Right lung (tissue), 5 donors: ENCODE data around the gene BCL2L11. TPM values are rescaled to one million over a fixed set of nuclear protein-coding genes. Genes with fewer than 3 reads are reported as not detected.

ENCODE experiments used
- DNase-seq, 2 donors: peaks; one replicate each; pipeline ENCODE4 v3.0.0-alpha.2; 2013
- polyA plus RNA-seq, 5 donors: library from polyadenylated mRNA; unstranded; fragments of 120-200 nt; gene quantifications; one replicate each; pipeline versions ENCODE4 v1.2.1 to v1.2.3, GENCODE V29; 2013; ENCODE audit warnings: inconsistent platforms in 1 of 5, low replicate concordance in 1 of 5; ENCODE audit not compliant: insufficient read length in 5 of 5, insufficient read depth in 1 of 5

BCL2L11 gene
- polyA plus RNA-seq, 5 donors: 26.6 to 30.3 (median 28.3) TPM

GRCh38 chr2:111189106-111189505, 68.4 kb downstream of the BCL2L11 start:
- DNase-seq: no peak

- DNase-seq: no peak
Measured at GRCh38 chr2:111190816-111191540, 70.3 kb downstream of the BCL2L11 start.

- DNase-seq: no peak
Measured at GRCh38 chr2:111191877-111192276, 71.2 kb downstream of the BCL2L11 start.

GRCh38 chr2:111192776-111193368, 72.2 kb downstream of the BCL2L11 start:
- no peak for DNase-seq

- DNase-seq: no peak
Measured at GRCh38 chr2:111194835-111195621, 74.3 kb downstream of the BCL2L11 start.

- DNase-seq: no peak
Measured at GRCh38 chr2:111196435-111196834, 75.7 kb downstream of the BCL2L11 start.

- no peak for DNase-seq
Measured at GRCh38 chr2:111198701-111199100, 78.0 kb downstream of the BCL2L11 start.

GRCh38 chr2:111199840-111200239, 79.1 kb downstream of the BCL2L11 start:
- DNase-seq: no peak

GRCh38 chr2:111200333-111200881, 79.7 kb downstream of the BCL2L11 start:
- DNase-seq: no peak

- no peak for DNase-seq
Measured at GRCh38 chr2:111201214-111201613, 80.5 kb downstream of the BCL2L11 start.

GRCh38 chr2:111202266-111203040, 81.7 kb downstream of the BCL2L11 start:
- no peak for DNase-seq

GRCh38 chr2:111204706-111205105, 84.0 kb downstream of the BCL2L11 start:
- DNase-seq: no peak

GRCh38 chr2:111205774-111206173, 85.1 kb downstream of the BCL2L11 start:
- DNase-seq: no peak

- DNase-seq: no peak
Measured at GRCh38 chr2:111207851-111208250, 87.1 kb downstream of the BCL2L11 start.

- DNase-seq: no peak
Measured at GRCh38 chr2:111208639-111209038, 87.9 kb downstream of the BCL2L11 start.

GRCh38 chr2:111209045-111209514, 88.4 kb downstream of the BCL2L11 start:
- no peak for DNase-seq

- no peak for DNase-seq
Measured at GRCh38 chr2:111210036-111210435, 89.3 kb downstream of the BCL2L11 start.

- no peak for DNase-seq
Measured at GRCh38 chr2:111213877-111214276, 93.2 kb downstream of the BCL2L11 start.

- DNase-seq: no peak
Measured at GRCh38 chr2:111216811-111217652, 96.3 kb downstream of the BCL2L11 start.
